ENCODE data around the gene DTX3L. TPM values are rescaled to one million over a fixed set of nuclear protein-coding genes. Genes with fewer than 3 reads are reported as not detected.

DTX3L gene
- total RNA-seq, 1 donor from 2014 or later, result 67.5 TPM

DNA sequence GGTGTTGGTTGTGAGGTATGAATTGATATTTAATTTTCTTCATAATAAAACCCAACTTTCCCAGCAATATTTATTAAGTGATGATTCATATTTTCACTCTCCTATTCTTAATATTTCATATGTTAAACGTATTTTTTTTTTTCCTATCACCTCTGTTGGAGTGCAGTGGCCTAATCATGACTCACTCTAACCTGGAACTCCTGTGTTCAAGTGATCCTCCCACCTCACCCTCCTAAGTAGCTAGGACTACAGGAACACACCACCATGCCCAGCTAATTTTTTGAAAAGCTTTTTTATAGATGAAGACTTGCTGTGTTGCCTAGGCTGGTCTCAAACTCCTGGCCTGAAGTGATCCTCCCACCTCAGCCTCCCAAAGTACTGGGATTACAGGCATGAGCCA lies 22.0 kb downstream of the DTX3L start:
- H3K27ac ChIP-seq, result no peak overlapping the region
- peaks cover 10% of the 10 kb centered on the region for H3K9me3 ChIP-seq
- no peaks in the 10 kb centered on the region for H3K4me1 ChIP-seq
- no peak for ATAC-seq
- H3K27me3 ChIP-seq, result no peaks in the 10 kb centered on the region
- no peak overlapping the region for H3K4me3 ChIP-seq
- DNase-seq, result no peak
- intact Hi-C loops (cut with DNase I), result no loop called here
- no peaks in the 10 kb centered on the region for H3K36me3 ChIP-seq
- TF ChIP-seq, protein P1, sequence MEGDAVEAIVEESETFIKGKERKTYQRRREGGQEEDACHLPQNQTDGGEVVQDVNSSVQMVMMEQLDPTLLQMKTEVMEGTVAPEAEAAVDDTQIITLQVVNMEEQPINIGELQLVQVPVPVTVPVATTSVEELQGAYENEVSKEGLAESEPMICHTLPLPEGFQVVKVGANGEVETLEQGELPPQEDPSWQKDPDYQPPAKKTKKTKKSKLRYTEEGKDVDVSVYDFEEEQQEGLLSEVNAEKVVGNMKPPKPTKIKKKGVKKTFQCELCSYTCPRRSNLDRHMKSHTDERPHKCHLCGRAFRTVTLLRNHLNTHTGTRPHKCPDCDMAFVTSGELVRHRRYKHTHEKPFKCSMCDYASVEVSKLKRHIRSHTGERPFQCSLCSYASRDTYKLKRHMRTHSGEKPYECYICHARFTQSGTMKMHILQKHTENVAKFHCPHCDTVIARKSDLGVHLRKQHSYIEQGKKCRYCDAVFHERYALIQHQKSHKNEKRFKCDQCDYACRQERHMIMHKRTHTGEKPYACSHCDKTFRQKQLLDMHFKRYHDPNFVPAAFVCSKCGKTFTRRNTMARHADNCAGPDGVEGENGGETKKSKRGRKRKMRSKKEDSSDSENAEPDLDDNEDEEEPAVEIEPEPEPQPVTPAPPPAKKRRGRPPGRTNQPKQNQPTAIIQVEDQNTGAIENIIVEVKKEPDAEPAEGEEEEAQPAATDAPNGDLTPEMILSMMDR (IDR thresholded peaks at IDR 0.05), result no peak

DNA sequence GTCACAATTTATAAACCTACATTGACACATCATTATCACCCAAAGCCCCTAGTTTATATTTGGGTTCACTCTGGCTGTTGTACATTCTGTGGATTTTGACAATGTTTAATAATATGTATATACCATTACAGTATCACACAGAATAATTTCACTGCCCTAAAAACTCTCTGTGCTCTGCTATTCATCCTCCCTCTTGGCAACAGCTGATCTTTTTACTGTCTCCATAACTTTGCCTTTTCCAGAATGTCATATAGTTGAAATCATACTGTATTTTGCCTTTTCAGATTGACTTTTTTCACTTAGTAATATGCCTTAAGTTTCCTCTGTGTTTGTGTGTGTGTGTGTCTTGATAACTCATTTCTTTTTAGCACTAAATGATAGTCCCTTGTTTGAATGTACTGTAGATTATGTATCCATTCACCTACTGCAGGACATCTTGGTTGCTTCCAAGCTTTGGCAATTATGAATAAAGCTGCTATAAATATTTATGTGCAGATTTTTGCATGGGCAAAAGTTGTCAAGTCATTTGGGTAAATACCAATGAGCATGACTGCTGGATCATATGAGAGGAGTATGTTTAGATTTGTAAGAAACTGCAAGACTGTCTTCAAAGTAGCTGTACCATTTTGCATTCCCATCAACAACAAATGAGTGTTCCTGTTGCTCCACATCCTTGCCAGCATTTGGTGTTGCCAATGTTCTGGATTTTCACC lies 22.8 kb downstream of the DTX3L start:
- ATAC-seq (no peak), DNase-seq (no peak)
- Histone ChIP-seq H3K36me3 (no peaks in the 10 kb centered on the region), H3K27ac (no peak overlapping the region), H3K4me3 (no peak overlapping the region), H3K27me3 (no peaks in the 10 kb centered on the region), H3K4me1 (no peaks in the 10 kb centered on the region), H3K9me3 (peaks cover 8% of the 10 kb centered on the region)
- TF ChIP-seq, protein P1 (IDR thresholded peaks at IDR 0.05), result no peak
- intact Hi-C loops (cut with DNase I), result no loop called here

DNA sequence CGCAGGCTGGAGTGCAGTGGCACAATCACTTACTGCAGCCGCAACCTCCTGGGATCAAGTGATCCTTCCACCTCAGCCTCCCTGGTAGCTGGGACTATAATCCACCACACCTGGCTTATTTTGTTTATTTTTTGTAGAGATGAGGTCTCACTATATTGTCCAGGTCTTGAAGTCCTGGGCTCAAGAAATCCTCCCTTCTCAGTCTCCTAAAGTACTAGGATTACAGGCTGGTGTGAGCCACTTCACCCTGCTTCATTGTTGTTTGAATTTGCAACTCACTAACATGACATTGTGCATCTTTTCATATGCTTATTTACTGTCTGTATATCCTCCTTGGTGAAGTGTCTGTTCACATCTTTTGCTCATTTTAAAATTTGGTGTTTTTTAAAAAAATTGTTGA lies 23.4 kb downstream of the DTX3L start:
- DNase-seq (no peak), ATAC-seq (no peak)
- H3K4me3 ChIP-seq, result no peak overlapping the region
- TF ChIP-seq, protein P1 (IDR thresholded peaks at IDR 0.05), result no peak
- H3K4me1 ChIP-seq, result no peaks in the 10 kb centered on the region
- peaks cover 1% of the 10 kb centered on the region for H3K9me3 ChIP-seq
- intact Hi-C loops (cut with DNase I), result no loop called here
- H3K36me3 ChIP-seq, result no peaks in the 10 kb centered on the region
- no peaks in the 10 kb centered on the region for H3K27me3 ChIP-seq
- H3K27ac ChIP-seq, result no peak overlapping the region

DNA sequence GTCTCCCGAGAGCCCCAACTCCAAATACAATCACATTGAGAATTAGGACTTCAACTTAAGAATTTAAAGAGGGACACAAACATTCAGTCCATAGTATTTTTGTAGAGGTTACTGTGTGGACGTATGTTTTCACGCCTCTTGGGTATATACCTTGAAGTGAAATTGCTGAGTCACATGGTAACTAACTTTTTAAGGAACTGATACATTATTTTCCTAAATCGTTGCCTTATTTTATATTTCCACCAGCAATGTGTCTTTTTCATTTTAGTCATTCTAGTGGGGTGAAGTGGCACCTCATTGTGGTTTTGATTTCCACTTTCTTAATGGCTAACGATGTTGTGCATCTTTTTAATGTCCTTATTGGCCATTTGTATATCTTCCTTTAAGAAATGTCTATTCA lies 25.2 kb downstream of the DTX3L start:
- intact Hi-C loops (cut with DNase I), result no loop called here
- ATAC-seq (no peak), DNase-seq (no peak)
- Histone ChIP-seq H3K27ac (no peak overlapping the region), H3K36me3 (no peaks in the 10 kb centered on the region), H3K4me1 (no peaks in the 10 kb centered on the region), H3K4me3 (no peak overlapping the region), H3K9me3 (no peaks in the 10 kb centered on the region), H3K27me3 (no peaks in the 10 kb centered on the region)
- TF ChIP-seq, protein P1 (IDR thresholded peaks at IDR 0.05), result no peak

DNA sequence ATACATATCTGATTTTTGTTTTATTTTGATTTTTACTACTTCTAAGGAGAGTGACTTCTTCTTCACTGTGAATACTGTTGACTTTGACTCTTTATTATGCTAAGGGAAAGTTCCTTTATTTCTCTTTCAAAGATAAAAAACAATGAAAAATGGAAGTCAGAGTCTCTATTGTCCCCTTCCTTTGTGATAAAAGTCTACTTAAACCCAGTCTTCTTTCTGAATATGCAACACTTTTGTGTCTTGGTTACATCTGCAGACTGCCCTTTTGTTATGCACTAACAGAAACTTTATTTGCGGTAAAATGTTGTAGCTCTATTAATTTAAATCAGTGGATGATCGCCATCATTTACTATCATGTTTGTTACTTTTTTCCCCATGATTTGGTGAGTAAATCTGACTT lies 26.5 kb downstream of the DTX3L start:
- Histone ChIP-seq H3K4me3 (no peak overlapping the region), H3K36me3 (no peaks in the 10 kb centered on the region), H3K9me3 (no peaks in the 10 kb centered on the region), H3K4me1 (no peaks in the 10 kb centered on the region), H3K27me3 (no peaks in the 10 kb centered on the region), H3K27ac (no peak overlapping the region)
- intact Hi-C loops (cut with DNase I), result no loop called here
- TF ChIP-seq, protein P1 (IDR thresholded peaks at IDR 0.05), result no peak
- ATAC-seq (no peak), DNase-seq (no peak)

DNA sequence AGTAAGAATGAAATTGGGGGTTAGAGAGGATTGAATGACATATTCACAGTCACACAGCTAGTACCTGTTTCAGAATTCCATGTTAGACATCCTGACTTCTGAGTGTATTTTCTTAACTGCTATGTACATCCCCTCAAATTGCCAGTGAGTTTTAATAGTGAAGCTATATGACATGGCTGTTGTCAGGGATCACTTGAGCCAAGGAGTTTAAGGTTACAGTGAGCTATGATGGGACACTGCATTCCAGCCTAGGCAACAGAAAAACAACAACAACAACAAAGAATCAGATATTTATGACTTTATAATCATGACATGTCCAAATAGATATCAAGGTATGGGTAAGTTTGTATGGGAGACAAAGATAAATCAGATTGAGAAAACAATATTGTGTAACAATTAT lies 29.9 kb downstream of the DTX3L start:
- no peaks in the 10 kb centered on the region for H3K27me3 ChIP-seq
- no peaks in the 10 kb centered on the region for H3K36me3 ChIP-seq
- H3K9me3 ChIP-seq, result no peaks in the 10 kb centered on the region
- TF ChIP-seq, protein P1 (IDR thresholded peaks at IDR 0.05), result no peak
- ATAC-seq (no peak), DNase-seq (no peak)
- H3K27ac ChIP-seq, result no peak overlapping the region
- H3K4me1 ChIP-seq, result no peaks in the 10 kb centered on the region
- intact Hi-C loops (cut with DNase I), result no loop called here
- H3K4me3 ChIP-seq, result no peak overlapping the region

Measured in upper lobe of right lung (tissue), 1 donor.